GM18508 (cell line): ENCODE results near the gene KPNA2.

Experiments used
- ATAC-seq: cut with Tn5 transposase; IDR thresholded peaks from one replicate; pipeline ENCODE4 v1.9.1; 2021; ENCODE audit warnings: moderate number of reproducible peaks; ENCODE audit not compliant: insufficient read depth, unreplicated experiment

The KPNA2 gene

GRCh38 chr17:68095205-68095811, 59.8 kb downstream of the KPNA2 start:
- no peak for ATAC-seq

DNA sequence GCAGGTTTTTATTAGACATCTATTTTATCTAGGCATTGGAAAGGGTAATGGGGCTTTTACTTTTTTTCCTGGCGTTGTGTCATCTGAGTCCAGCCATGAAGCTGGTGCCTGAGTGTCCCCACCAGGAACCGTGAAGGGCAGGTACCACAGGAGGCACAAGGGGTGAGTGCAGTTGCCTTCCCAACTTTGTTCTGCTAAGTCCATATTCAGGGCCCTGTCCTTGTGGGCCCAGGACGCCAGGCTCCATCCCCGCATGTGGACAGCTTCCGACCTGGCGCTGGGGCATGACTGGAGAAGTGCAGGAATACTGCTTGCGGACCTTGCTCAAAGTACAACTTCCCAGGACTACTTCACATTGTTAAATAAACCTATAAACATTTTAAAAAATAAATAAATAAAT, 60.6 kb downstream of the KPNA2 start:
- ATAC-seq = no peak
